H1 (cell line): Measurements from ENCODE around the gene HADH.
A peak's percentile ranks its signal among the peaks of the same experiment; 100 is the strongest.

Experiments
- ATF3 ChIP-seq: IDR thresholded peaks from 2 replicates; pipeline ENCODE4 v1.6.1; 2011; ENCODE audit warnings: low read depth, mild to moderate bottlenecking, low read length; ENCODE audit not compliant: insufficient read depth
- CBX8 ChIP-seq: fragments of 300-800, 300-1000 bp; sonication (generic); IDR thresholded peaks from 2 replicates; pipeline ENCODE4 v1.7.1; 2016; ENCODE audit warnings: low read depth, low read length, borderline replicate concordance
- CEBPB ChIP-seq: IDR thresholded peaks from 2 replicates; pipeline ENCODE4 v1.6.1; 2012; ENCODE audit warnings: low read depth, low read length
- CHD2 ChIP-seq: IDR thresholded peaks from 2 replicates; pipeline ENCODE4 v1.6.1; 2012; ENCODE audit warnings: low read length, improper control_type of control experiment
- CTCF ChIP-seq, 3 experiments: IDR thresholded peaks; 1 replicate in 2 of 3; 2 replicates in 1 of 3; pipeline versions ENCODE4 v1.5.1 to v1.6.1; 2011; ENCODE audit warnings: low read length in 3 of 3, mild to moderate bottlenecking in 3 of 3, inconsistent platforms in 2 of 3, low read depth in 1 of 3, moderate library complexity in 1 of 3; ENCODE audit not compliant: insufficient read depth in 1 of 3; ENCODE audit errors: control extremely low read depth in 1 of 3
- EP300 ChIP-seq, 2 experiments: IDR thresholded peaks; 1 replicate in 1 of 2; 2 replicates in 1 of 2; pipeline ENCODE4 v1.6.1; 2011 to 2012; ENCODE audit warnings: low read depth in 2 of 2, low read length in 2 of 2, mild to moderate bottlenecking in 2 of 2, borderline replicate concordance in 1 of 2, inconsistent platforms in 1 of 2, moderate library complexity in 1 of 2
- EZH2 ChIP-seq: fragments of 200-600 bp; sonication (generic); IDR thresholded peaks from 2 replicates; pipeline ENCODE4 v1.7.1; 2012; ENCODE audit warnings: low read depth, mild to moderate bottlenecking, moderate library complexity, low read length, inconsistent platforms; ENCODE audit not compliant: severe bottlenecking
- JUN ChIP-seq: IDR thresholded peaks from 2 replicates; pipeline ENCODE4 v1.6.1; 2011; ENCODE audit warnings: low read depth, mild to moderate bottlenecking, improper control_type of control experiment, low read length
- NANOG ChIP-seq: IDR thresholded peaks from 2 replicates; pipeline ENCODE4 v1.6.1; 2011; ENCODE audit warnings: low read length, low read depth, mild to moderate bottlenecking, inconsistent platforms; ENCODE audit not compliant: insufficient read depth, poor library complexity, severe bottlenecking
- POLR2AphosphoS5 ChIP-seq: IDR thresholded peaks from 2 replicates; pipeline ENCODE4 v1.6.1; 2011; ENCODE audit warnings: low read depth, low read length
- SP1 ChIP-seq: IDR thresholded peaks from 2 replicates; pipeline ENCODE4 v1.6.1; 2011; ENCODE audit warnings: low read depth, low read length
- ZNF274 ChIP-seq: IDR thresholded peaks from 2 replicates; pipeline ENCODE4 v1.7.0; 2012; ENCODE audit warnings: low read length, borderline replicate concordance; ENCODE audit errors: extremely low read depth

DNA sequence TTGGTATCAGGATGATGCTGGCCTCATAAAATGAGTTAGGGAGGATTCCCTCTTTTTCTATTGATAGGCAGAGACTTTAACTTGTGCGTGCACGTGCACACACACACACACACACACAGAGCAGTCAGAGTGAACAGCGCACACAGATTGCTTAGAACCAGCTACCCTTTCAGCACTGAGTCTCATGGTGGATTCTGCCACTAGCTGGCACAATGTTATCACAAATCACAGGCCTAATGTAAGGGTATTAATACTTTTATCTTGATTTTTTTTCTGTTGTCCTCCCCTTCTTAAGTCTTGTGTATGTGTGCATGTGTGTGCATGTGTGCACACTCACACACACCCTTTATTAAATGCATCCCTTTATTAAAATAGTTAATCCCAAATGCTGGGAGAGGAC is 53.2 kb downstream of the HADH start:
- no peak for TF ChIP-seq EP300 (IDR thresholded peaks at IDR 0.05; ENCODE audit: borderline replicate concordance in 1 of 2, low read depth in 2 of 2, low read length in 2 of 2)
- TF ChIP-seq ATF3: no peak
- TF ChIP-seq CTCF (IDR thresholded peaks at IDR 0.05; ENCODE audit: control extremely low read depth in 1 of 3, insufficient read depth in 1 of 3, low read depth in 1 of 3, low read length in 3 of 3): peak in 1 of 3 experiments; percentile 18; a peak in 1 of 4 replicates
- TF ChIP-seq EZH2: no peak
- no peak for TF ChIP-seq ZNF274
- TF ChIP-seq CEBPB: no peak
- TF ChIP-seq POLR2AphosphoS5: no peak
- TF ChIP-seq CHD2: no peak
- TF ChIP-seq JUN: no peak
- TF ChIP-seq CBX8: no peak
- no peak for TF ChIP-seq SP1
- TF ChIP-seq NANOG: no peak
